Esophagus (tissue), 2 donors: Measurements from ENCODE around the gene HIGD1C. TPM values are rescaled to one million over a fixed set of nuclear protein-coding genes. Genes with fewer than 3 reads are reported as not detected.
"Not testable (repeated sequence)": the region's sequence is repeated elsewhere in the genome, so short reads cannot be mapped to it uniquely, and the experiment has no call there.

Source experiments
- H3K27ac ChIP-seq, 2 donors: one replicate each; pipeline ENCODE4 v1.5.1; 2013; ENCODE audit warnings: low read depth in 2 of 2, mild to moderate bottlenecking in 2 of 2, inconsistent platforms in 1 of 2, low read length in 1 of 2, moderate library complexity in 1 of 2
- H3K27me3 ChIP-seq, 2 donors: one replicate each; pipeline ENCODE4 v1.6.1; 2013; ENCODE audit warnings: low read length in 2 of 2, control low read depth in 1 of 2, mild to moderate bottlenecking in 1 of 2; ENCODE audit not compliant: insufficient read depth in 2 of 2, control insufficient read depth in 1 of 2
- H3K36me3 ChIP-seq, 2 donors: one replicate each; pipeline ENCODE4 v1.6.1; 2013; ENCODE audit warnings: low read length in 1 of 2; ENCODE audit not compliant: control insufficient read depth in 2 of 2, insufficient read depth in 2 of 2
- H3K4me1 ChIP-seq, 2 donors: one replicate each; pipeline ENCODE4 v1.6.1; 2013; ENCODE audit warnings: low read length in 1 of 2; ENCODE audit not compliant: control insufficient read depth in 2 of 2, insufficient read depth in 2 of 2
- H3K4me3 ChIP-seq, 2 donors: one replicate each; pipeline ENCODE4 v1.5.1; 2013; ENCODE audit warnings: low read length in 2 of 2, mild to moderate bottlenecking in 2 of 2, low read depth in 1 of 2, moderate library complexity in 1 of 2
- H3K9me3 ChIP-seq, 2 donors: one replicate each; pipeline ENCODE4 v1.6.1; 2013; ENCODE audit warnings: mild to moderate bottlenecking in 2 of 2, low read depth in 1 of 2, low read length in 1 of 2, moderate library complexity in 1 of 2; ENCODE audit not compliant: control insufficient read depth in 2 of 2, insufficient read depth in 1 of 2
- WGBS, 2 donors: extraction: QIAGEN DNeasy Blood & Tissue Kit; methylation state at CpG; one replicate each; pipeline ENCODE4 v1.1.7; 2013; 5-methylcytosine and 5-hydroxymethylcytosine counted together
- polyA plus RNA-seq, 2 donors: library from polyadenylated mRNA; stranded (reverse); fragments of 200-250 nt; gene quantifications; one replicate each; pipeline ENCODE4 v1.2.3, GENCODE V29; 2013
- donor health status: healthy with polysubstance abuse.
- donor health status: Bipolar disorder and iron deficiency.

HIGD1C gene
- polyA plus RNA-seq, 2 donors: not detected

- Histone ChIP-seq H3K4me1 (no peaks in the 10 kb centered on the region), H3K9me3 (no peaks in the 10 kb centered on the region), H3K27me3 (no peaks in the 10 kb centered on the region), H3K36me3 (no peaks in the 10 kb centered on the region), H3K27ac (no peak overlapping the region), H3K4me3 (no peak overlapping the region)
- WGBS, 2 donors: 53 to 65% methylated on average over 2 to 3 of the region's 4 CpGs
Measured at GRCh38 chr12:50948798-50949197, 3.5 kb upstream of the HIGD1C start.

DNA sequence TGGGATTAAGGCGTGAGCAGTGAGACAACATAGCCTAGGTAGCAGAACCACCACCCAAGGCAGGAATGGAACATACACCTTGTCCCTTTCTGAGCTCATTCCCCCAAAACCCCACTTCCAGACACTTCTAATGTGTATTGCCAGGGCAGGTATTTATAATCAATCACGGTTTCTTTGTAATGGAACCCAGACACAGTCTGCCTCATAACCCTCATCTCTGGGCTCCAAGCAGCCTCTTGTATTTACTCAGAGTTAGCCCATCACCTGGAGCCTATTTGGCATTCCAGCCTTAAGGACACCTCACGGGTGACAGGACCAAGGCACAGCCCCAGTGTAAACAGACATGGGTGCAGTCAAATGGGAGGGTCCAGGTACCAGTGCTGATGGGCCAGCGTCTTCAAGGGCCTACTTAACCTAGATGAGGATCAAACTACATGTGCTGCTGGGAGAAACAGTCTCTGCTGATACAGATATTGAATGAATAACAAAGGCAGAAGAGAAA, 2.5 kb upstream of the HIGD1C start:
- Histone ChIP-seq H3K4me3 (no peak overlapping the region), H3K9me3 (no peaks in the 10 kb centered on the region), H3K27me3 (no peaks in the 10 kb centered on the region), H3K4me1 (no peaks in the 10 kb centered on the region), H3K27ac (no peak overlapping the region), H3K36me3 (no peaks in the 10 kb centered on the region)
- 87 to 91% methylated on average over 4 of the region's 4 CpGs for WGBS, 2 donors

DNA sequence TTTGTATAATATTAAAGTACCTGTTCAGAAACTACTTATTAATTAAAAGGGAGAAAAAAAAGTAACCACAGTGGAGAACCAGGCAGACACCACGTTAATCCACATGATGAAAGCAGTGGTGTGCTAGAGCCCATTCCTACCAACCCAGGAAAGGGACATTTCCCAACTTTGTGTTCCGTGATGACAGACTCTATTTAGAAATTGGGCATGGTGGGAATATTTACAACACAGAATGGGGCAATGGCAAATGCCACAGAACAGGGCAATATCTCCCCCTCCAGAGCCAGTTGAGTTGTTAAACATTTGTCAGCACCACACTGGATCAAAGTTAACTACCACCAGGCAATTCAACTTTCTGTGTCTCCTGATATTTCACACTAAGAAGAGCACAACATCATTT, 1.2 kb upstream of the HIGD1C start:
- H3K4me3 ChIP-seq: no peak overlapping the region
- H3K9me3 ChIP-seq: no peaks in the 10 kb centered on the region
- 89 to 98% methylated on average over 2 of the region's 2 CpGs for WGBS, 2 donors
- no peaks in the 10 kb centered on the region for H3K27me3 ChIP-seq
- no peaks in the 10 kb centered on the region for H3K36me3 ChIP-seq
- H3K27ac ChIP-seq: no peak overlapping the region
- no peaks in the 10 kb centered on the region for H3K4me1 ChIP-seq

GRCh38 chr12:50953047-50953446, 703 bp downstream of the HIGD1C start:
- WGBS, 2 donors: 75 to 79% methylated on average over 7 of the region's 7 CpGs
- H3K27me3 ChIP-seq: no peaks in the 10 kb centered on the region
- no peaks in the 10 kb centered on the region for H3K4me1 ChIP-seq
- no peaks in the 10 kb centered on the region for H3K9me3 ChIP-seq
- no peak overlapping the region for H3K4me3 ChIP-seq
- H3K36me3 ChIP-seq: no peaks in the 10 kb centered on the region
- H3K27ac ChIP-seq: no peak overlapping the region

DNA sequence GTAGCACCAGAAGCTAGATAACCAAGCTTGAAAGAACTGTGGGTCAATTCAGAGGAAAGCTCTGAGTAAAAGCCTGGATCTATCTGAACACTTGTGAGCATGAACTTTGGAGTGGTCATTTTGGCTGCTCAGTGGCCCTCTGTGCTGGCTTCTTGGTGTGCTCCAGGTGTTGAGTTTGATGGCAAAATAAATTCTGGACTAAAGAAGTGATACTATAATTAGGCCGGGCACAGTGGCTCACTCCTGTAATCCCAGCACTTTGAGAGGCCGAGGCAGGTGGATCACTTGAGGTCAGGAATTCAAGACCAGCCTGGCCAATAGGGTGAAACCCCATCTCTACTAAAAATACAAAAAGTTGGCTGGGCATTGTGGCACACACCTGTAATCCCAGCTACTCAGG, 2.4 kb downstream of the HIGD1C start:
- not testable (repeated sequence) for H3K27ac ChIP-seq, H3K4me3 ChIP-seq, H3K36me3 ChIP-seq, H3K4me1 ChIP-seq, H3K9me3 ChIP-seq, H3K27me3 ChIP-seq
- WGBS, 2 donors: 94 to 98% methylated on average over 2 of the region's 2 CpGs

GRCh38 chr12:50955288-50955687, 2.9 kb downstream of the HIGD1C start:
- WGBS, 2 donors: 85 to 87% methylated on average over 1 of the region's 1 CpG
- Histone ChIP-seq H3K27me3 (no peaks in the 10 kb centered on the region), H3K36me3 (no peaks in the 10 kb centered on the region), H3K27ac (no peak overlapping the region), H3K9me3 (no peaks in the 10 kb centered on the region), H3K4me1 (no peaks in the 10 kb centered on the region), H3K4me3 (no peak overlapping the region)

DNA sequence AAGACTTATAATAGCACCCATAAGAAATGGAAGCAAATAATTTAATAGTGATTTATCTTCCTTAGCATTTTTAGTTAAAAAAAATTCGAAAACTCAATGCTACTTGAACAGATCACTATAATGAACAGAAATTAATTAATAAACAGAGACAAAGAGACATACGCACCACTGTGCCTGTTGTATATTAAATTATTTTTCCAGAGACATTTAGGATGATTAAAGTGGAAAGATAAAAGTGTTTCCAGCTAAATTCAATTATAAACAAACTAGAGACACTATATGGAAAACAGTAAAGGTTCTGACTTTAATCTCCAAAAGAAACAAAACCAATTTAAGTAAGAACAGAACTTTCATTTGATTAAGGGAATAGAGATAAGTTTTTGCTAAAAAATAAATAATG, 3.4 kb downstream of the HIGD1C start:
- Histone ChIP-seq H3K4me1 (no peaks in the 10 kb centered on the region), H3K9me3 (no peaks in the 10 kb centered on the region), H3K4me3 (no peak overlapping the region), H3K27me3 (no peaks in the 10 kb centered on the region), H3K36me3 (no peaks in the 10 kb centered on the region), H3K27ac (no peak overlapping the region)
- whole genome bisulfite sequencing, 2 donors: 70 to 84% methylated on average over 2 of the region's 2 CpGs

DNA sequence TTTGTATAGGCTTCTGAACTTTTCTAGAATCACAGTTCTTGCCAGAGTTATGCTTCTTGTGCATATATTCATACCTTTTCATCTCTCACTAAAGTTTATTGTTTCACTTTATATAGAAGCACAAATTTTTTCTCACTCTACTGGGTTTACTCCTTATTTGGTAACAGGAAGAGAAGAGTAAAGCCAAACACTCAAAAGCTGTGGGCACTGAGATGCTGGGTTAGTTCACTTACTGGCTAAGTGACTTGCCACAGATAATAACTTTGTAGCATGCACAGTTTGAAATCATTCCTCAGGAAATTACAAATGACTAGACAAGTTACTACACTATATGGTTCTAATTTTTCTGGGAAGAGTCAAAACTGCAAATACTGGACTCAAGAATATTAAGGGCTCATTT, 7.8 kb downstream of the HIGD1C start:
- Histone ChIP-seq H3K9me3 (no peaks in the 10 kb centered on the region), H3K4me3 (no peak overlapping the region), H3K27ac (no peak overlapping the region), H3K27me3 (no peaks in the 10 kb centered on the region), H3K4me1 (no peaks in the 10 kb centered on the region), H3K36me3 (no peaks in the 10 kb centered on the region)

- 92 to 93% methylated on average over 4 of the region's 4 CpGs for WGBS, 2 donors
- Histone ChIP-seq H3K27ac (no peak overlapping the region), H3K27me3 (no peaks in the 10 kb centered on the region), H3K36me3 (peaks cover 0 to 2% of the 10 kb centered on the region in 2 donors), H3K4me3 (no peak overlapping the region), H3K9me3 (no peaks in the 10 kb centered on the region), H3K4me1 (no peaks in the 10 kb centered on the region)
Measured at GRCh38 chr12:50961708-50962107, 9.4 kb downstream of the HIGD1C start.

GRCh38 chr12:50964432-50964831, 12.1 kb downstream of the HIGD1C start:
- H3K9me3 ChIP-seq: no peaks in the 10 kb centered on the region
- H3K36me3 ChIP-seq: peaks cover 0 to 2% of the 10 kb centered on the region in 2 donors
- 50 to 88% methylated on average over 1 of the region's 1 CpG for WGBS, 2 donors

More at GRCh38 chr12:50964432-50964831, 12.1 kb downstream of the HIGD1C start:
- Histone ChIP-seq H3K27ac (no peak overlapping the region), H3K27me3 (no peaks in the 10 kb centered on the region), H3K4me3 (no peak overlapping the region), H3K4me1 (no peaks in the 10 kb centered on the region)
